ENCODE results near the gene ABCA2.
A peak's percentile ranks its signal among the peaks of the same experiment; 100 is the strongest.
"Not testable (repeated sequence)": the region's sequence is repeated elsewhere in the genome, so short reads cannot be mapped to it uniquely, and the experiment has no call there.

Gene ABCA2

DNA sequence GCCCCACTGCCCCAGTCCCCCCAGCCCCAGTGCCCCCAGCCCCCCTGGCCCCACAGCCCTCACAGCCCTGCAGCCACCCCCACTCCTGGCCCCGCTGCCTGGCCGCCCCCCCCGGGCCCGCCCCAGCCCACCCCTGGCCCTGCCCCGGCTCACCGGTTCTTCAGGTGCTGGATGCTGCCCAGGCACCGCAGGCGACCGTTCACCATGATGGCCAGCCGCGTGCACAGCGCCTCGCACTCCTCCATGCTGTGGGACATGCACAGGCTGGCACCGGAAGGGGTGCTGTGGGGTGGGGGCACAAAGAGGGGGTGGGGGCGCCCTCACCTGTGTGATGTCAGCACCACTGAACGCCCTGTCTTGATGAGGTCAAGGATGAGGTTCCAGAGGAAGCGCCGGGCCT is 18.8 kb downstream of the ABCA2 start:
- TF ChIP-seq, protein P1, sequence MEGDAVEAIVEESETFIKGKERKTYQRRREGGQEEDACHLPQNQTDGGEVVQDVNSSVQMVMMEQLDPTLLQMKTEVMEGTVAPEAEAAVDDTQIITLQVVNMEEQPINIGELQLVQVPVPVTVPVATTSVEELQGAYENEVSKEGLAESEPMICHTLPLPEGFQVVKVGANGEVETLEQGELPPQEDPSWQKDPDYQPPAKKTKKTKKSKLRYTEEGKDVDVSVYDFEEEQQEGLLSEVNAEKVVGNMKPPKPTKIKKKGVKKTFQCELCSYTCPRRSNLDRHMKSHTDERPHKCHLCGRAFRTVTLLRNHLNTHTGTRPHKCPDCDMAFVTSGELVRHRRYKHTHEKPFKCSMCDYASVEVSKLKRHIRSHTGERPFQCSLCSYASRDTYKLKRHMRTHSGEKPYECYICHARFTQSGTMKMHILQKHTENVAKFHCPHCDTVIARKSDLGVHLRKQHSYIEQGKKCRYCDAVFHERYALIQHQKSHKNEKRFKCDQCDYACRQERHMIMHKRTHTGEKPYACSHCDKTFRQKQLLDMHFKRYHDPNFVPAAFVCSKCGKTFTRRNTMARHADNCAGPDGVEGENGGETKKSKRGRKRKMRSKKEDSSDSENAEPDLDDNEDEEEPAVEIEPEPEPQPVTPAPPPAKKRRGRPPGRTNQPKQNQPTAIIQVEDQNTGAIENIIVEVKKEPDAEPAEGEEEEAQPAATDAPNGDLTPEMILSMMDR (IDR thresholded peaks at IDR 0.05; ENCODE audit: extremely low read depth, missing control alignments), result no peak
- no peak for DNase-seq (ENCODE audit: low spot score)

DNA sequence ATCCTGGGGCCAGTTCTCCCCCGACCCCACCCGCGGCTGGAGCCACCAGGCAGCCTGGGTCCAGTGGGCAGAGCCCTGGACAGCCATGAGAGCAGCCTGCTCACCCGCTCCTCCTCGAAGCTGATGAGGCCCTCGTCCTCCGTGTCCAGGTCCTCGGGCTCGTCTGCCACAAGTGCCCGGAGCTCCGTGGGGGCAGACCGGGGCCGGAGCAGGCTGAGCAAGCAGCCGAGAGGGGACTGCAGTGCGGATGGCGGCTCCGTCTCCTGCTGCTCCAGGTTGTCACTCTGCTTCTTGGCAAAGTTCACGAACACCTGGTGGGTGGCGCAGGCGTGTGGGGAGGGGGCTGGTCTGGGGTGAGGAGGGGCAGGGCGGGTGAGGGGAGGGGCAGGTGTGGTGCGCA is 19.7 kb downstream of the ABCA2 start:
- DNase-seq (ENCODE audit: low spot score), result no peak
- TF ChIP-seq, protein P1 (IDR thresholded peaks at IDR 0.05; ENCODE audit: extremely low read depth, missing control alignments), result no peak

DNA sequence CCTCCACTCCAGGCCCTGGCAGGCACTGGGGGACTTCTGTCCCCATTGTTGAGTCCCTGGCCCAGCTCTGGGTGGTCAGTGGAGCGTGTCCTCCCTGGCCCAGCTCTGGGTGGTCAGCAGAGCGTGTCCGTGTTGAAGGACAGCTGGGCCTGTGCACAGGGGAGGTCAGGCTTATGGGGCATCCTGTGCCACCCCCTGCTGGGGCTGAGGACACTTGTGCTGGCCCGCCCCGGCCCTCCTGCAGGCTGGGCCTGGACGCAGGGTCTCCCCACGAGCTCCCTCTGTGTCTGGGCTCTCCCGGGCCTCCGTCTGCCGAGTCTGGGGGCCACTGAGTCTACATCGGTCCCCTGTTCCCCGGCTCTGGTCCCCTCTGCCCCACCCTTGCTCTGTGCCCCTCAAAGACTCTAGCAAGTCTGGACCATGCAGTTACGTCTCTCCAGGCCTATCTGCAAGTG is 20.2 kb downstream of the ABCA2 start:
- no peak for DNase-seq (ENCODE audit: low spot score)
- TF ChIP-seq, protein P1 (IDR thresholded peaks at IDR 0.05; ENCODE audit: extremely low read depth, missing control alignments), result no peak

DNA sequence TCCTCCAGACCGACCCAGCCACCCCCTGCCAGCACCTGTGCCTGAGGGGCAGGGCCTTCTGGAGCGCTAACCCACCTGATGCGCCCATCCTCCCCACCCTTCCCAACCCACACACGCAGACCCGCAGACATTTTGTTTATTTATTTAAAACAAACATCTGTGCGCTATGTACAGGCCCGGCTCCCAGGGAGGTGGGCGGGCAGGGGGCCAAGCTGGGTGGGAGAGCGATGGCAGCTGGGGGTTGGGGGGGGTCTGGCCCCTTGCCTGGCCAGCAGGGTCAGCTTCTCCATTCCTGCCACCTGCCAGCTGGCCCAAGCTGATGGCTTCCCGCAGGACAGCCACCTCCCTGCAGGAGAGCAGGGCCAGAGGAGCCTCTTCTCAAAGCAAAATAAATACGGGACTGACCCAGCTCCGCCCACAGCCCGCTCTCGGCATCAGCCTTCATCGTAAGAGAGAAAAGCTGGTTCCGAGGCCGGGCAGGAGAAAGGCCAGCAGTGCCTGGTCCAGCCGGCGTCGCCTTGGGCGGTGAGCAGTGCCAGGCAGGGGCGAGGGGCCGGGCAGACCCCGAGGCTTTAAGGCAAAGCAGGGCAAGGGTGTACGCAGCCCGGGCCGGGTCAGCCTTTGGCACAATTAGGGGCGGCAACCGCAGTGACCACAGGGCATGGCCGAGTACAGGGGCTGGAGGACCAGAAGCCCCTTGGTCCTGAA is 20.8 kb downstream of the ABCA2 start:
- TF ChIP-seq, protein P1 (IDR thresholded peaks at IDR 0.05; ENCODE audit: extremely low read depth, missing control alignments), result no peak
- DNase-seq (ENCODE audit: low spot score), result no peak

DNA sequence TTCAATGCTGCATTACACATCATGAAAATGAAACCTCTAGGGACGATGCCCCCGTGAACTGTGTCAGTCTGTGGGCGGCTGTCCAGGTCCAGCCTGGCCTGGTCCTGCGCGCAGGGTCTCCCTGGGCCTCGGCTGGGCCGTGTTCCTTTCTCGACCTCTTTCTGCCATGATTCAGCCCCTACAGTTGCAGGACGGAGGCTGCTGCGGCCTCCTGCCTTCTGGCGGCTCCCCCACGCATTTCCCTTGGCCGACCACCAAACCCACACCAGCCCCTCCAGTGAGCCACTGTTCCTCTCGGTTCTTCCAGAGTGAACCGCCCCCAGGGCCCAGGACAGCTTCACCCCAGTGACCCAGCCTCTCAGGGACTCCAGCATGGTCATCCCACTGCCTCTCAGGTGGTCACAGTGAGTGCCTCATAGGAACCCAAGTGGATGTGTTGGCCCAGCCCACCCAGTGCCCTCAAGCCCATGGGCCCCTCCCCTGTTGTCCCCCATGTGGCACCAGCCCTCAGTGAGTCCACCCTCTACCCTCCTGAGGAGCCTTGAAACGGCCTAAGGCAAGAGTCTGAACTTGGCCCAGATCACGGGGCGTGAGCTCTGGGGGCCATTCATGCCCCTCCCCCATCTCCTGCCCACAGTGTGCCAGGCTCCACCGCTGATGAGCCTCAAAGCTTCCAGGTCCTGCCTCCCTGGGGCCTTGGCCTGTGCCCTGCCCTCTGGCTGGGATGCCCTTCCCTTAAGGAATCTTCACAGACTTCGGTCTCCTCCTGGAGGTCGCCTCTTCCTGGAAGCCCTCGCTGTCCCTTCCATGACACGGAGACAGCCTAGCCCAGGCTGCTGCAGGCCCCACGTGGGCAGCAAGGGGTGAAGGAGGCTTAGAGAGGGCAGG is 21.7 kb downstream of the ABCA2 start:
- no peak for DNase-seq (ENCODE audit: low spot score)
- TF ChIP-seq, protein P1 (IDR thresholded peaks at IDR 0.05; ENCODE audit: extremely low read depth, missing control alignments), result no peak

DNA sequence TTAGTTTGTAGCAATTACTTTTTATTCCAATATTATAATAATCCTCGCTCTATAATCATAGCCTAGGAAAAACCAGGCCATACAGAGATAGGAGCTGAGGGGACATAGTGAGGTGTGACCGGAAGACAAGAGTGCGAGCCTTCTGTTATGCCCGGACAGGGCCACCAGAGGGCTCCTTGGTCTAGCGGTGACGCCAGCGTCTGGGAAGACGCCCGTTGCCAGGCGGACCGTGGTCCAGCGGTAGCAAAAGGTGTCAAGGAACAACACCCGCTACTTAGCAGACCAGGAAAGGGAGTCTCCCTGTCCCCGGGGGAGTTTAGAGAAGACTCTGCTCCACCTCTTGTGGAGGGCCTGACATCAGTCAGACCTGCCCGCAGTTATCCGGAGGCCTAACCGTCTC is 23.8 kb downstream of the ABCA2 start:
- not testable (repeated sequence) for DNase-seq (ENCODE audit: low spot score)
- TF ChIP-seq, protein P1 (IDR thresholded peaks at IDR 0.05; ENCODE audit: extremely low read depth, missing control alignments), result peak; percentile 20

DNA sequence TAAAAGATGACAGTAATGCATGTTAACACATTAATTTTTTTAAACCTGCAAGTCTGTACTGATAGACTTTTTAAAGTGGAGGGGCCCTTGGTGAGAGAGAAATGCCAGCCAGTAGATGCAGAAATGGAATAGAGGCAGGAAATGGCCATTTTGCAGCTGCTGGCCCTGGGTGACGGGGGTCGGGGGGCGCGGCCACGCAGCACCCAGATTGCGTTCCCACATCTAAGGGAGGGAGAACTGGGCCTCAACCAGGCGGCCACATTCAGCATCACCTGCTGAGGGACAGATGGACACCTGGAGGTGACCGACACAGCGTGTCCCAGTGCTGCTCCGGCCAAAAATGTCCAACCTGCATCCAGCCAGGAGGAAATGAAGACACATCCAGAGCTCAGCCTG is 25.4 kb downstream of the ABCA2 start:
- DNase-seq (ENCODE audit: low spot score), result no peak
- TF ChIP-seq, protein P1 (IDR thresholded peaks at IDR 0.05; ENCODE audit: extremely low read depth, missing control alignments), result no peak
